Glutamatergic neuron (in vitro differentiated cells): ENCODE results near the gene COQ4. TPM values are rescaled to one million over a fixed set of nuclear protein-coding genes. Genes with fewer than 3 reads are reported as not detected.
A peak's percentile ranks its signal among the peaks of the same experiment; 100 is the strongest.

ENCODE experiments used
- DNase-seq: peaks from one replicate; pipeline ENCODE4 v3.0.0; 2022
- H3K27ac Mint-ChIP-seq: one replicate; pipeline ENCODE4 v1.8.0; 2020; ENCODE audit warnings: mild to moderate bottlenecking, mixed read lengths, inconsistent platforms; ENCODE audit not compliant: unreplicated experiment
- H3K27me3 Mint-ChIP-seq: one replicate; pipeline ENCODE4 v1.8.0; 2020; ENCODE audit warnings: mild to moderate bottlenecking, moderate library complexity, mixed read lengths, inconsistent platforms; ENCODE audit not compliant: unreplicated experiment
- H3K36me3 Mint-ChIP-seq: one replicate; pipeline ENCODE4 v1.8.0; 2020; ENCODE audit warnings: mild to moderate bottlenecking, mixed read lengths, inconsistent platforms; ENCODE audit not compliant: unreplicated experiment
- H3K4me1 Mint-ChIP-seq: one replicate; pipeline ENCODE4 v1.8.0; 2020; ENCODE audit warnings: mild to moderate bottlenecking, low read depth, mixed read lengths, inconsistent platforms; ENCODE audit not compliant: unreplicated experiment
- H3K4me3 Mint-ChIP-seq: one replicate; pipeline ENCODE4 v1.8.0; 2020; ENCODE audit warnings: mild to moderate bottlenecking, mixed read lengths, inconsistent platforms; ENCODE audit not compliant: unreplicated experiment
- H3K9me3 Mint-ChIP-seq: one replicate; pipeline ENCODE4 v1.8.0; 2020; ENCODE audit warnings: mild to moderate bottlenecking, moderate library complexity, mixed read lengths, inconsistent platforms; ENCODE audit not compliant: unreplicated experiment
- CTCF ChIP-seq: fragments of 200-600 bp; sonication (generic); IDR thresholded peaks from one replicate; pipeline ENCODE4 v1.5.0; 2021; ENCODE audit not compliant: partially characterized antibody, unreplicated experiment
- total RNA-seq: library from RNA; stranded (reverse); fragmentation: NEBNext Ultra II Directional; extraction: Animal tissue kit (Norgen Biotek cat#: 25700); gene quantifications from one replicate; pipeline ENCODE4 v1.2.1, GENCODE V29; 2021; ENCODE audit not compliant: unreplicated experiment

COQ4 gene
- total RNA-seq, 1 donor from 2014 or later = 35.8 TPM

- peaks cover 12% of the 10 kb centered on the region for H3K9me3 Mint-ChIP-seq
- no peaks in the 10 kb centered on the region for H3K36me3 Mint-ChIP-seq
- no peak for DNase-seq
- peaks cover 14% of the 10 kb centered on the region for H3K27me3 Mint-ChIP-seq
- no peak for TF ChIP-seq CTCF
- peaks cover 18% of the 10 kb centered on the region for H3K4me1 Mint-ChIP-seq
- peak overlapping the region; percentile 99 for H3K27ac Mint-ChIP-seq
- H3K4me3 Mint-ChIP-seq = peak overlapping the region; percentile 98
Measured at GRCh38 chr9:128370367-128370751, 47.7 kb downstream of the COQ4 start.

- Mint-ChIP-seq H3K36me3 (no peaks in the 10 kb centered on the region), H3K4me3 (peak within 1 kb of the TSS; percentile 98), H3K9me3 (peaks cover 10% of the 10 kb centered on the region), H3K4me1 (peaks cover 16% of the 10 kb centered on the region), H3K27me3 (peaks cover 12% of the 10 kb centered on the region), H3K27ac (peak within 1 kb of the TSS; percentile 99)
- no peak for TF ChIP-seq CTCF
- peak; percentile 95 for DNase-seq
Measured at GRCh38 chr9:128370752-128371629, 48.4 kb downstream of the COQ4 start, which contains the start of gene URM1. Gene URM1, plus strand, starts transcription at chr9:128371374. Its CDS starts 7 bp downstream, at chr9:128371381.

GRCh38 chr9:128371630-128372117, 49.0 kb downstream of the COQ4 start:
- peak overlapping the region; percentile 99 for H3K27ac Mint-ChIP-seq
- peaks cover 16% of the 10 kb centered on the region for H3K4me1 Mint-ChIP-seq
- H3K27me3 Mint-ChIP-seq = peaks cover 12% of the 10 kb centered on the region
- DNase-seq = no peak
- H3K36me3 Mint-ChIP-seq = no peaks in the 10 kb centered on the region
- peak overlapping the region; percentile 98 for H3K4me3 Mint-ChIP-seq
- H3K9me3 Mint-ChIP-seq = peaks cover 10% of the 10 kb centered on the region
- TF ChIP-seq CTCF = no peak

GRCh38 chr9:128372188-128372641, 49.6 kb downstream of the COQ4 start:
- no peak for DNase-seq
- no peaks in the 10 kb centered on the region for H3K36me3 Mint-ChIP-seq
- peaks cover 6% of the 10 kb centered on the region for H3K9me3 Mint-ChIP-seq
- H3K4me3 Mint-ChIP-seq = peak overlapping the region; percentile 98
- no peak for TF ChIP-seq CTCF
- H3K27ac Mint-ChIP-seq = peak overlapping the region; percentile 99
- H3K27me3 Mint-ChIP-seq = peaks cover 12% of the 10 kb centered on the region
- peaks cover 16% of the 10 kb centered on the region for H3K4me1 Mint-ChIP-seq

GRCh38 chr9:128372784-128373183, 50.1 kb downstream of the COQ4 start:
- peaks cover 6% of the 10 kb centered on the region for H3K9me3 Mint-ChIP-seq
- peak overlapping the region; percentile 98 for H3K4me3 Mint-ChIP-seq
- H3K27me3 Mint-ChIP-seq = peaks cover 12% of the 10 kb centered on the region
- no peak for DNase-seq
- H3K27ac Mint-ChIP-seq = no peak overlapping the region
- H3K4me1 Mint-ChIP-seq = peaks cover 16% of the 10 kb centered on the region
- no peak for TF ChIP-seq CTCF
- H3K36me3 Mint-ChIP-seq = no peaks in the 10 kb centered on the region
